IgD-negative memory B cell (primary cell): ENCODE results near the gene XPC. TPM values are rescaled to one million over a fixed set of nuclear protein-coding genes. Genes with fewer than 3 reads are reported as not detected.
A peak's percentile ranks its signal among the peaks of the same experiment; 100 is the strongest.

Experiments used
- H3K27ac Mint-ChIP-seq, 3 donors: one replicate each; pipeline ENCODE4 v1.8.0; 2020 to 2022; ENCODE audit warnings: mild to moderate bottlenecking in 3 of 3, mixed read lengths in 3 of 3, moderate library complexity in 1 of 3
- H3K27me3 Mint-ChIP-seq: one replicate; pipeline ENCODE4 v1.8.0; 2021; ENCODE audit warnings: mixed read lengths
- H3K36me3 Mint-ChIP-seq: one replicate; pipeline ENCODE4 v1.8.0; 2020; ENCODE audit warnings: mild to moderate bottlenecking, mixed read lengths
- H3K4me1 Mint-ChIP-seq, 3 donors: one replicate each; pipeline ENCODE4 v1.8.0; 2020 to 2022; ENCODE audit warnings: mixed read lengths in 3 of 3, mild to moderate bottlenecking in 1 of 3
- H3K4me3 Mint-ChIP-seq, 4 donors: one replicate each; pipeline ENCODE4 v1.8.0; 2020 to 2022; ENCODE audit warnings: mild to moderate bottlenecking in 4 of 4, mixed read lengths in 4 of 4, moderate library complexity in 3 of 4
- H3K9me3 Mint-ChIP-seq, 3 donors: one replicate each; pipeline ENCODE4 v1.8.0; 2020 to 2021; ENCODE audit warnings: mixed read lengths in 3 of 3, mild to moderate bottlenecking in 1 of 3
- polyA plus RNA-seq: library from polyadenylated mRNA; unstranded; fragments of 300-500 nt; fragmentation: Illumina TruSeq; gene quantifications from one replicate; pipeline ENCODE4 v1.2.3, GENCODE V29; 2021

XPC gene
- polyA plus RNA-seq, 1 donor from 2014 or later = 40.6 TPM

DNA sequence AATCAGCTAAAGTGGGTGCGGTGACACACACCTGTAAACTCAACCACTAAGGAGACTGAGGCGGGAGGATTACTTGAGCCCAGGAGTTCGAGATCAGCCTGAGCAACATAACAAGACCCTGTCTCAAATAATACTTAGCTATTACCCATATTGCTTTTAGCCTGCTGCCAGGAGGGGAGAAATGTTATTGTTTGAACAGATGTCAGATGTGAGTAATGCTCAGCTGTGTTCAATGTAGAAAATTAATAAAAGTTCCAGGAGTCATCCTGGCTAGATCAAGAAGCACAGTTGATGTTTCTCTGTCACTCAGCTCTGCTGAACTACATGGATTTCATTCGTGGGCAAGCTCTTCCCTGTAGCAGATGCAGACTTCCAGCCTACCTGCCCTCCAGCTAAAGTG lies 22.4 kb upstream of the XPC start:
- no peak overlapping the region for H3K4me3 Mint-ChIP-seq
- H3K27me3 Mint-ChIP-seq = no peaks in the 10 kb centered on the region
- H3K9me3 Mint-ChIP-seq = no peaks in the 10 kb centered on the region
- no peak overlapping the region for H3K27ac Mint-ChIP-seq
- H3K36me3 Mint-ChIP-seq = peaks cover 6% of the 10 kb centered on the region
- peaks cover 4 to 6% (median 5%) of the 10 kb centered on the region in 3 donors for H3K4me1 Mint-ChIP-seq

DNA sequence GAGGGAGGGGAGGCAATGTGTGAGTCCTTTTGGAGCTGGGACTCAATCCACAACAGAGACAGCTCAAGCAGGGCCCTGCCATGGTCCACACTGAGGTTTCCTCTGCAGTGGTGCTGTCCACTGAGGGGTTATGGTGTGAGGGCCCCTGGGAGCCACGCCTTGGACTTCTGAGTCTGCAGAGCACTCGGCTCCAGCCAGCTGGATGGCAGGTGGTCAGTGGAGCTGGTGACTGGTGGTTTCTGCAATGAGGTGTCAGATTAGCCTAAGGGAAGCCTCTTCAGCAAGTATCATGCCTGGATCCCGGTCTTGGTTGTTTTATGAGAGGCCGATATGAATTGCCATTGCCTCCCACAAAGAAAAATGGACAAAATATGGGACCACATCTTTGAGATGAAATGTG lies 21.9 kb upstream of the XPC start:
- Mint-ChIP-seq H3K36me3 (peaks cover 6% of the 10 kb centered on the region), H3K9me3 (no peaks in the 10 kb centered on the region), H3K27ac (no peak overlapping the region), H3K4me3 (no peak overlapping the region), H3K4me1 (peaks cover 4 to 7% (median 6%) of the 10 kb centered on the region in 3 donors), H3K27me3 (no peaks in the 10 kb centered on the region)

DNA sequence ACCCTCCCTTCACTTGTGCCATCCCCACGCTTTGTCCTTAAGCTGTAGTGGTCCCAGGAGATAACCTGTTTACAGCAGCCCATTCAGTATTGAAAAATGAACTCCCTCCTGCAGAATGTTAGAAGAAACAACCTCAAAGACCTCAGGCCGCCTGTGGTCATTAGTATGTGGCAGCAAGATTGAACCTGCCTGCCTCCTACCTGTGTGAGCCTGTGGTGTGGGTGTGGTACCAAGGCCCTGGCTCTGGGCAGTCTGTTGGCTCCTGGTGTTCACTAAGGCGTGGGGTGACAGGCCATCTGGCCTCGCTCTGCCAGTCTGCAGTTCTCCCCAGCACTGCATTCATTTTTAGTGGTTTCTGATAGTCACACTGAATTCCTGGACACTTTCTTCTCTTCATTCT lies 21.2 kb upstream of the XPC start:
- peaks cover 12% of the 10 kb centered on the region for H3K36me3 Mint-ChIP-seq
- H3K4me3 Mint-ChIP-seq = no peak overlapping the region
- H3K4me1 Mint-ChIP-seq = peaks cover 6 to 7% (median 6%) of the 10 kb centered on the region in 3 donors
- H3K27ac Mint-ChIP-seq = no peak overlapping the region
- no peaks in the 10 kb centered on the region for H3K27me3 Mint-ChIP-seq
- no peaks in the 10 kb centered on the region for H3K9me3 Mint-ChIP-seq

DNA sequence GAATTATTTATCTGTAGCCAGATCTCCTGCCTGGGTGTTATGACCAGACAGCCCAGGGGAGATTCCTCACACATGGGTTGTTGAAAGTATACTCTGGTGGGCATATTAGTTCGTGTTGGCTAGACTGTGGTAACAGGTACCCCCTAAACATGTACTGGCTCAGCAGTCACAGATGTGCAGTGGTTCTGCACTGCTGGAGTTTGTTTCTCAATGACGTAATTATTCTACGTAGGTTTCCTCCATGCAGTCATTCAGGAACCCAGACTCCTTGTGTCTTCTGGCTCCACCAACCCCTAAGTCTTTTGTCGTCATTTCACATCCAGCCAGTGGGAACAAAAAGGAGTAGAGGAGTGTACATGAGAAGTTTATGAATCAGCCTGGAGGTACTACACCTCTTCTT lies 16.5 kb upstream of the XPC start:
- peaks cover 12% of the 10 kb centered on the region for H3K36me3 Mint-ChIP-seq
- H3K4me3 Mint-ChIP-seq = no peak overlapping the region
- H3K9me3 Mint-ChIP-seq = no peaks in the 10 kb centered on the region
- no peak overlapping the region for H3K27ac Mint-ChIP-seq
- peaks cover 17 to 33% (median 30%) of the 10 kb centered on the region in 3 donors for H3K4me1 Mint-ChIP-seq
- no peaks in the 10 kb centered on the region for H3K27me3 Mint-ChIP-seq

DNA sequence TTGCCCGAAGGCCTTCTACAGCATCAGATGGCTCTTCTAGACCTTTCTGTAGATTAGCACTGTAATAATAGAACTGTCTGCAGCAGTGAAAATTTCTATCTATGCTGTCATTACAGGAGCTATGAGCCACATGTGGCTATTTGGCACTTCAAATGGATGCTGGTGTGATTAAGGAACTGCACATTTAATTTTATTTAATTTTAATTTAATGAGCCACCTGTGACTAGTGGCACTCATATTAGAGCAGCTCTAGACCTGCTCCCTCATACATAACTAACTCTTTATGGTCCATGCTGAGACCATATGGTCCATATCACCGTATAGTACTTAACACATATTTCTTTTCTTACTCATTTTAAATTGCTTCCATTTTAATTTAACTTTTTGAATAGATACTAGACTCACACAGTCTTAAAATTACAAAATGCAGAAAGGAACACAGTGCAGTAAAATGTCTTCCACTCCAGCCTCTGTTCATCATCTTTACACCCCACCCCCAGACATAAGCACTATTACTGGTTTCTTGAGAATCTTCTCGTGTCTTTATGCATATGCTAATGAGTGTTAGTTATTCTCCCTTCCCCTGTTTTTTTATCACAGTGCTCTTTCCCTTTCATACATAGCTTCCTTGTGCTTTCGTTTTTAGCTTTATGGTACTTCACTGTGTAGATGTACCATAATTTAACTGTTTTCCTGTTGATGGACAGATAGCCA lies 9.8 kb upstream of the XPC start:
- peaks cover 29 to 54% (median 37%) of the 10 kb centered on the region in 3 donors for H3K4me1 Mint-ChIP-seq
- H3K9me3 Mint-ChIP-seq = no peaks in the 10 kb centered on the region
- H3K36me3 Mint-ChIP-seq = peaks cover 18% of the 10 kb centered on the region
- no peak overlapping the region for H3K27ac Mint-ChIP-seq
- no peak overlapping the region for H3K4me3 Mint-ChIP-seq
- no peaks in the 10 kb centered on the region for H3K27me3 Mint-ChIP-seq

DNA sequence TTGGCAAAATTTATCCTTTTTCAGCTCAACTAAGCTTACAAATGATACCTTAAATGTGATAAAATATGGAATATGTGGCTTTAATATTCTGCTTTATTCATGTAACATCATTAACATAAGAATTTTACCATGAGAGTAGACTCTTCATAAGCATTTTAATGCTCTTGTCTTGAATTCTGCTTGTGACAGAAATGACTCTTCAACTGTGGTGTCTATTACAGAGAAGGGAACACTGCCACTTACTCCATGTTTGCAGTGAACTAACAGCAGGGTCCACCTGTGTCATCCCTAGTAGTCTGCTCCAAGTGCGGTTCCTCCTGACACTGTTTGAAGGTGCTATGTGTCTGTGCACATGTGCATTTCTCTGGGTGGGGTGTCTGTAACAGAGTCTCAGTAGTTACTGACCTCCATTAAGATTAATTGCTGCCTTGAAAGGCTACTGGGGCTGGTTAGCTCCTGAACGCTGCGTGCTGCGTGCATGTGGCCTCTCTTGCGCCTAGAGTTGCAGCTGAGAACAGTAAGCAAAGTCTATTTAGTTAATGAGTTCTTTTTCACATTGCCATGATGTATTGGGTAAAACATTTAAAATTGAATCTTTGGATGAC lies 8.6 kb upstream of the XPC start:
- no peaks in the 10 kb centered on the region for H3K27me3 Mint-ChIP-seq
- H3K4me1 Mint-ChIP-seq = peaks cover 29 to 42% (median 38%) of the 10 kb centered on the region in 3 donors
- H3K27ac Mint-ChIP-seq = no peak overlapping the region
- no peak overlapping the region for H3K4me3 Mint-ChIP-seq
- H3K9me3 Mint-ChIP-seq = no peaks in the 10 kb centered on the region
- peaks cover 18% of the 10 kb centered on the region for H3K36me3 Mint-ChIP-seq

DNA sequence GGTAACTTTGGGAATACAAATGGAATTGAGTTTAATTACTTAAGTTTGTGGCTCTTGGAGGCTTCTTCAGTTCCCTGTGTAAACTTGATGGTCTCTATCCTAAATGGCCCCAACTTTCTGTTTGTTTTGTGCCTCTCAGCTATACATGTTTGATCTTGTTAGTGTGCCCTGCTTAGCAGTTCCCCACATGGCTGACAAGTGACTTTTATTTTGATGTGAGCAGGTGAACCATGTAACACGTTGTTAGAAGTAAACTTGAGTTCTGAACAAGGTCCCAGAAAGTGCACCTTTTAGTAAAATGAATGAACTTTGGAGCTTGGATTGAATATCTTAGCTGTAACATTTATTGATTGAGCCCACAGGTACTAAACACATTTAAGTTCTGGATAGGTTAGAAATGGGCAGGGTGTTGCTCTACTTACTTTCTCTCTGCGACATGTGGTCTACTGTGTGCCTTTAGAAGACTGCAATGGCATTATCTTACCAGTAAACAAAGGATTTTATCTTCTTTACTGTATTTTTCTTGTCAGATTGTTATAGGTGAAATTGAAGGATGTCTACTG lies 4.7 kb upstream of the XPC start:
- no peak overlapping the region for H3K27ac Mint-ChIP-seq
- no peaks in the 10 kb centered on the region for H3K27me3 Mint-ChIP-seq
- H3K4me1 Mint-ChIP-seq = peaks cover 21 to 25% (median 25%) of the 10 kb centered on the region in 3 donors
- H3K9me3 Mint-ChIP-seq = no peaks in the 10 kb centered on the region
- no peak overlapping the region for H3K4me3 Mint-ChIP-seq
- peaks cover 8% of the 10 kb centered on the region for H3K36me3 Mint-ChIP-seq

DNA sequence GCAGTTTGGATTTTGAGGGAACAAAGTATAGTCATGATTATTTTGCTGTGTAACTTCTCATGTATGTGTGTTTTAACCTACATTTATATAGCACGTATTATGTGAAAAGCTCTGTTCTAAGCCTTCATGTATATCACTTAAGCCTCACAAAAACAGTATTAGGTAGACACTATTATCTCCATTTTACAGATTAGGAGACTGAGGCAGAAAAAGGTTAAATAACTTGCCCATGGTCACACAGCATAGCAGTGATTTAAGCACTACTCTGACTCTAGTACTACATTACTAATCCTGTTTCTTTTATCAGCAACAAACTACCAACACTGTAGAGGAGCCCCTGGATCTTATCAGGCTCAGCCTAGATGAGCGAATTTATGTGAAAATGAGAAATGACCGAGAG lies 2.9 kb upstream of the XPC start:
- Mint-ChIP-seq H3K4me3 (peak overlapping the region in 1 of 4 donors; percentile 48), H3K36me3 (peaks cover 4% of the 10 kb centered on the region), H3K4me1 (peaks cover 25 to 37% (median 36%) of the 10 kb centered on the region in 3 donors), H3K27me3 (no peaks in the 10 kb centered on the region), H3K27ac (peak overlapping the region in 1 of 3 donors; percentile 49), H3K9me3 (no peaks in the 10 kb centered on the region)

DNA sequence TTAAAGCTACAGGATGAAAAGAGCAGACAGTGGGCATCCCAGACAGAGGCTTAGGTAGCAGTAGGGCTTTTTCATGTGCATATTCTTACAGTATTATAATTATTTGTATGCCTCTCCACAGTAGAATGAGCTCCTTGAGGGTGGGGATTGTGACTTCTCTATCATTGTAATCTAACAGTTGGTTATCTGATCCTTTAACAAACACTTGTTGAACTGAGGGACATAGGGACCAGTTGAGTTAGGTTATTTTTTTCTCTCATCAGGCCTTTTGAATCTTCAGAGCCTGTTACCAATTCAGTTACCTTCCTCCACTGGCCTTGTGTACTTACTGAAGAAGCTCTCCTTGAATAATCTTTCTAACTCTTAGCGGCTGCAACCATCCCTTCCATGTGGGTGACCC lies 1.4 kb upstream of the XPC start:
- Mint-ChIP-seq H3K27me3 (no peaks in the 10 kb centered on the region), H3K9me3 (no peaks in the 10 kb centered on the region), H3K27ac (peak overlapping the region; percentile 88 to 100 (median 99)), H3K36me3 (no peaks in the 10 kb centered on the region), H3K4me3 (peak overlapping the region in 3 of 4 donors; percentile 85 to 99 (median 98)), H3K4me1 (peaks cover 39 to 50% (median 49%) of the 10 kb centered on the region in 3 donors)

DNA sequence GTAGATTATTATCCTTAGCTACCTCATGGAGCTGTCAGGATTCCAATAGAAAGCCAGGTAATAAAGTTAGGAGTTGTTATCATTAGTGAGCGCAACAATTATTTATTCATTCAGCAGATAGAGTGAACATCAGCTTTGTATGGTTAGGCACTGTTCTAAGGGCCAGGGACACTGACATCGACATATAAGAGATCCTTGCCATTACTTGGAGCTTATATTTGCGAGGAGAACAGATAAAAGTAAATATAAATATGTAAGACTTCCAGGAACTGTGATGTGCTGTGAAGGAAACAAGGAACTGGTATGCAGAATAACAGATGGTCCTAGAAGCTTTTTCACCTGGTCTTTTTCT lies 689 bp upstream of the XPC start:
- no peaks in the 10 kb centered on the region for H3K9me3 Mint-ChIP-seq
- H3K27ac Mint-ChIP-seq = peak overlapping the region; percentile 88 to 100 (median 99)
- H3K36me3 Mint-ChIP-seq = no peaks in the 10 kb centered on the region
- peaks cover 40 to 55% (median 53%) of the 10 kb centered on the region in 3 donors for H3K4me1 Mint-ChIP-seq
- H3K4me3 Mint-ChIP-seq = peak overlapping the region; percentile 85 to 99 (median 98)
- H3K27me3 Mint-ChIP-seq = no peaks in the 10 kb centered on the region

DNA sequence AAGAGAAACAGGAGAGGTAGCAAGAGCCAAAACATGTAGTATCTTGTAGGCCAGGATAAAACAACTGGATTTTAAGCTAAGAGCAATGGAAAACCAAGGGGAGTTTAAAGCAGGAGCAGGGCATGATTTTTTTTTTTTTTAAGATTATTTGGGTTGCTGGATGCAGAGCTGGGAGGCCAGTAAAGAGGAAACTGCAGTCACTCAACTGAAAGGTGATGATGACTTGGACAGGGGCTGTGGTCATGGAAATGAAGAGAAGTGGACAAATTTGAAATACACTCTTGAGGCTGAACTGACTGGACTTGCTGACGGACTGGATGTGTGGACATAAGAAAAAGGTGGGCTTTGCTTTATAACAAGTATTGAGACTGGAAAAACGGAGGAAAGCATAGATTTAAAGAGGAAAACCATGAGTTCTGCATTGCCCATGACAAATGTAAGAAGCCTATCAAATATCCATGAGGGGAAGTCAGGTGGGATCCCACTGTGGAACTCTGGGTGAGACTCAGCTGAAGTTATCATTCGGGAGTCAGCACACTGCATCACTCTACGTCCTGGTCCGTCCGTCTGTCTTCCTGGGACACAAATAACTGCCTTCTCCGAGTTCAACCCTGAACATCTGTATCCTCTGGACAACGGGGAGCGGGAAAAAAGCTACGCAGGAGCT lies 688 bp downstream of the XPC start:
- peak overlapping the region; percentile 88 to 100 (median 99) for H3K27ac Mint-ChIP-seq
- H3K27me3 Mint-ChIP-seq = no peaks in the 10 kb centered on the region
- H3K4me3 Mint-ChIP-seq = peak overlapping the region; percentile 85 to 99 (median 95)
- peaks cover 45 to 57% (median 55%) of the 10 kb centered on the region in 3 donors for H3K4me1 Mint-ChIP-seq
- H3K9me3 Mint-ChIP-seq = no peaks in the 10 kb centered on the region
- no peaks in the 10 kb centered on the region for H3K36me3 Mint-ChIP-seq

DNA sequence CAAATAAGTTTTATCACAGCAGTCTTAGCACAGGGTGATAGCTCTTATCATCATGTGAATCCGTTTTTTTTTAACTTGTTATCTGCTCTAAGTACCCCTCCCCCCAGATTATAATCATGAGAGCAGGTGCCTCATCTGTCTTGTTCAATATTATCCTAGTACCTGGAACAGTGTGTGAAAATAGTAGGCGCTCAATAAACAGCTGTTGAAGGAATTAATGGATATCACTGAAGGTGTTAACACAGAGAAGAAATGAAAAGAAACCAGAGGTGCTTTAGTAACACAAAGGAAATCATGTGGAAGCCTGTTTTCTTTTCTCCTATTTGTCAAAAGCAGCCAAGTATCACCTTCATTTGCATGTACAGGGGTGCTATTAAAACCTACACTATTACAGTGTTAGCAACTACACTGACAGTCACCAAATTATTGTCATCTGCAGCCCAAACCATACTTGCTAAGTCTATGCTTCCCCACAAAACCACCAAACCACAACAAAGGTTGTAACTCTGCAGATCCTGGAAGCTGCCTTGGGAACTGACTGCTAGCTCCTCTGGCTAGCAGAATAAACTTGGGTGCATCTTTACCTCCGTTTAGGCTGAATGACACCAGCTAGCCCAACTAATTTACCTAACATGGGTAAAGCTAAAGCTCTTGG lies 2.9 kb downstream of the XPC start:
- Mint-ChIP-seq H3K36me3 (peaks cover 3% of the 10 kb centered on the region), H3K4me1 (peaks cover 52 to 59% (median 56%) of the 10 kb centered on the region in 3 donors), H3K27ac (peak overlapping the region; percentile 85 to 96 (median 93)), H3K27me3 (no peaks in the 10 kb centered on the region), H3K4me3 (peak overlapping the region; percentile 66 to 92 (median 80)), H3K9me3 (no peaks in the 10 kb centered on the region)

DNA sequence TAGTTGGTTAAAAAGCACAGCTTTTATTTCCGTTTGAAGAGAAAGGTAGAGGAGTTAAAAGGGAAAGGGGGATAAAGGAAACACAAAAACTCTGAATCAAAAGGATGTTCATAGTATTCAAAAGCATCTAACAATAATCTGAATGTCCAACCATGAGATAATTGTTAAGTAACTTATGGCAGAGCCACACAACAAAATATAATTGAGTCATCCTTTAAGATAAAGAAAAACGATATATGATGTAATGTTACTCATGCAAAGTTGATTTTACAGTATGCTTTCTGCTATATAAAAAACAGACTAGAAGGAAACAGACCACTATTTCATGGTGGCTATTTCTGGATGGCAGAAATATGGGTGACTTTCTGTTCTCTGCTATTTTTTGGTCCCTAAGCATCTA lies 3.9 kb downstream of the XPC start:
- Mint-ChIP-seq H3K9me3 (no peaks in the 10 kb centered on the region), H3K4me3 (peak overlapping the region in 3 of 4 donors; percentile 66 to 92 (median 76)), H3K36me3 (peaks cover 7% of the 10 kb centered on the region), H3K27ac (peak overlapping the region in 2 of 3 donors; percentile 93 to 96), H3K27me3 (no peaks in the 10 kb centered on the region), H3K4me1 (peaks cover 52 to 58% (median 56%) of the 10 kb centered on the region in 3 donors)

DNA sequence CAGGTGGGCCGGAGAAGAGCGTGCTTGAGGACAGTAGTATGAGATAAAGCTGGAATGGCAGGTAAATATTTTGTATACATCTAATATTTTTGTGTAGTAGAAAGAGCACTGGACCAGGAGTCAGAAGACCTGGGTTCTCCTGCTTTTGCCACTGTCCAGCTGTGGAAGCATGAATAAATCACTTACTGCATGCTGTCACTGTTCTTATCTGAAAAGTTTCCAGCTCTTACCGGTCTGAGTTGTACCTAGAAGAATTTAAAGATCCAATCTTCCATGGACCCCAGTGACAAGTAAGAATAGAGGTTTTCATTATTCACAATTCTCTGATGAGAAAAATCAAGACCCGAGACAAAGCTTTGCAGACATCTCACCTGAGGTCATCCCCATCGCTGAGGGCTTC lies 5.9 kb downstream of the XPC start:
- Mint-ChIP-seq H3K4me1 (peaks cover 40 to 48% (median 44%) of the 10 kb centered on the region in 3 donors), H3K9me3 (no peaks in the 10 kb centered on the region), H3K4me3 (peak overlapping the region in 1 of 4 donors; percentile 33), H3K27me3 (no peaks in the 10 kb centered on the region), H3K36me3 (peaks cover 12% of the 10 kb centered on the region), H3K27ac (no peak overlapping the region)
